HepG2 (cell line): ENCODE data around the gene BRD3. TPM values are rescaled to one million over a fixed set of nuclear protein-coding genes. Genes with fewer than 3 reads are reported as not detected.

Experiments
- CC2D1A ChIP-seq: sonication (generic); formaldehyde crosslinking; IDR thresholded peaks from 2 replicates; pipeline ENCODE4 v1.8.1; 2023; ENCODE audit warnings: mild to moderate bottlenecking, missing genetic modification reagents
- ELF1 ChIP-seq: sonication (generic); formaldehyde crosslinking; IDR thresholded peaks from 2 replicates; pipeline ENCODE4 v1.4.0; 2020; ENCODE audit warnings: missing genetic modification reagents
- ELF3 ChIP-seq: IDR thresholded peaks from 2 replicates; pipeline ENCODE4 v1.6.1; 2016; ENCODE audit warnings: missing genetic modification reagents, missing compliant biosample characterization
- GABPB1 ChIP-seq: IDR thresholded peaks from 2 replicates; pipeline ENCODE4 v1.6.1; 2016; ENCODE audit warnings: mild to moderate bottlenecking, missing genetic modification reagents, moderate library complexity, missing compliant biosample characterization
- GTF3A ChIP-seq: sonication (generic); formaldehyde crosslinking; conservative IDR thresholded peaks from 2 replicates; pipeline ENCODE4 v1.4.0; 2020; ENCODE audit warnings: mild to moderate bottlenecking, missing genetic modification reagents
- KLF6 ChIP-seq: IDR thresholded peaks from 2 replicates; pipeline ENCODE4 v1.8.0; 2016; ENCODE audit warnings: missing biosample characterization, missing genetic modification reagents
- MEIS1 ChIP-seq: sonication (generic); formaldehyde crosslinking; IDR thresholded peaks from 2 replicates; pipeline ENCODE4 v1.9.0; 2021; ENCODE audit warnings: mild to moderate bottlenecking, missing genetic modification reagents, moderate library complexity, borderline replicate concordance
- RBM39 ChIP-seq: fragments of 200-400 bp; formaldehyde crosslinking; IDR thresholded peaks from one replicate; pipeline ENCODE4 v1.6.1; 2018; ENCODE audit warnings: antibody characterized with exemption, mild to moderate bottlenecking, low read depth, low read length; ENCODE audit not compliant: poor library complexity, severe bottlenecking
- SALL1 ChIP-seq: sonication (generic); formaldehyde crosslinking; IDR thresholded peaks from 2 replicates; pipeline ENCODE4 v1.8.0; 2022; ENCODE audit warnings: mild to moderate bottlenecking, missing genetic modification reagents
- STAG1 ChIP-seq: sonication (generic); formaldehyde crosslinking; IDR thresholded peaks from 2 replicates; pipeline ENCODE4 v1.4.0; 2020; ENCODE audit warnings: missing genetic modification reagents
- TAF1 ChIP-seq: sonication (generic); formaldehyde crosslinking; IDR thresholded peaks from 2 replicates; pipeline ENCODE4 v1.4.0; 2020; ENCODE audit warnings: missing genetic modification reagents
- ZNF724P ChIP-seq: sonication (generic); formaldehyde crosslinking; IDR thresholded peaks from 2 replicates; pipeline ENCODE4 v1.8.0; 2022; ENCODE audit warnings: missing genetic modification reagents, borderline replicate concordance
- ZNF777 ChIP-seq: sonication (generic); formaldehyde crosslinking; IDR thresholded peaks from 2 replicates; pipeline ENCODE4 v1.4.0; 2020; ENCODE audit warnings: missing genetic modification reagents
- ZNF839 ChIP-seq: sonication (generic); formaldehyde crosslinking; IDR thresholded peaks from 2 replicates; pipeline ENCODE4 v1.4.0; 2020; ENCODE audit warnings: missing genetic modification reagents, mild to moderate bottlenecking, borderline replicate concordance
- polyA plus RNA-seq, 8 experiments: library from polyadenylated mRNA; depleted of rRNA in 3 of 8; stranded (reverse) in 7 of 8; unstranded in 1 of 8; fragments of >200 nt; fragmentation: Illumina TruSeq in 4 of 8; extraction: Trizol in 4 of 8; gene quantifications; 2 replicates each; pipeline versions ENCODE4 v1.2.1 to v1.2.3, GENCODE V29; 2011 to 2016; ENCODE audit warnings: low read depth in 4 of 8, missing spikeins in 1 of 8, mixed read lengths in 1 of 8; ENCODE audit not compliant: insufficient read depth in 1 of 8
- total RNA-seq, 5 experiments: library from RNA; depleted of rRNA; stranded (reverse); fragments of >200 nt; fragmentation: Illumina TruSeq; extraction: Trizol; gene quantifications; 2 replicates each; pipeline ENCODE4 v1.2.3, GENCODE V29; 2016; ENCODE audit warnings: low read depth in 1 of 5
- TF ChIP-seq, protein P1 (sequence below): sonication (generic); formaldehyde crosslinking; IDR thresholded peaks from 2 replicates; pipeline ENCODE4 v1.4.0; 2020; ENCODE audit warnings: low read depth, mild to moderate bottlenecking, missing genetic modification reagents
- TF ChIP-seq, protein P2 (sequence below): sonication (generic); formaldehyde crosslinking; IDR thresholded peaks from 2 replicates; pipeline ENCODE4 v1.5.0; 2020; ENCODE audit warnings: mild to moderate bottlenecking, missing genetic modification reagents, borderline replicate concordance
- TF ChIP-seq, protein P3 (sequence below): IDR thresholded peaks from 2 replicates; pipeline ENCODE4 v1.6.1; 2012; ENCODE audit warnings: inconsistent platforms
- TF ChIP-seq, protein P4 (sequence below): sonication (generic); formaldehyde crosslinking; IDR thresholded peaks from 2 replicates; pipeline ENCODE4 v1.8.1; 2023; ENCODE audit warnings: mild to moderate bottlenecking, moderate library complexity, missing genetic modification reagents

Gene BRD3
- total and polyA plus RNA-seq, 2 of the 13 experiments (the other 11 are each of a cell fraction or from before 2014, with no cell fraction given), result 5.9 to 12.9 TPM

DNA sequence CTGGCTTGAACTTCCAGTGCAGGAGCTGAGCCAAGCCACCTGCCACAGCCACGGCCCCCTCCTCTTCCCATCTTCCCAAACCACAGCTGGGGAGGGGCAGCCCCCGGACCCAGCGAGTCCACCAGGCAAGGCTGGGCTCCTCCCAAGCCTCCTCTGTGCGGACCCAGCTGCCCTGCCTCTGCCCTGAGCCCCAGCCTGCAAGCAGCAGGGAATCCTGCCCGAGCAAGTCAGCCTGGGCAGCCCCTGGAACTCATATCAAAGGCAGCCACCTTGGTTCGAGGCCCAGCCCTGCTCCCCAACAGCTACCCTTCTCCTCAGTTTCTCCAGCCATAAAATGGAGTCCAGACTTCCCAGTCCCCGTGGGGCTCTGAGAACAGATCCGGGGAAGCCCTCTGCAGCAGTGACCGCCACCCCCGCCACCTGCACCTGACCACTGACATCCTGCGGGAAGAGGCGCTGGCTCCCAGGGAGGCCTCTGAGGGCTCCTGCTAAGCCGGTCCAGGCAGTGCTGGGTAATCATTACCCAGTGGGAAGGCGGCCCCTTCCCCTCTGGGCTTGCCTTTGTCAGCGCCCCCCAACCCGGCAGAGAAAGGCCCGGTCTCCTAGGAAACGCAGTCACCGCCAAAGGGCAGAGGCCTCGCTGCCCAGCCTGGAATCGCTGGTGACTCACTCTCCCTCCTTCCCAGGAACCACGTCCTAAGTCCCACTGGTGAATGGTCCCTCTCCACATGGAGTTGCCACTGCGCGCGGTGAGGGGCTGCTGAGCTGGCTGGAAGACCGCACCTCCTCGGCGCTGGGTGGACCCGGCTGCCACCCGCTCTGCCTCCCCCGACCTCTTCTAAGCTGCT is 77.2 kb downstream of the BRD3 start (continued):
- TF ChIP-seq, protein P1, sequence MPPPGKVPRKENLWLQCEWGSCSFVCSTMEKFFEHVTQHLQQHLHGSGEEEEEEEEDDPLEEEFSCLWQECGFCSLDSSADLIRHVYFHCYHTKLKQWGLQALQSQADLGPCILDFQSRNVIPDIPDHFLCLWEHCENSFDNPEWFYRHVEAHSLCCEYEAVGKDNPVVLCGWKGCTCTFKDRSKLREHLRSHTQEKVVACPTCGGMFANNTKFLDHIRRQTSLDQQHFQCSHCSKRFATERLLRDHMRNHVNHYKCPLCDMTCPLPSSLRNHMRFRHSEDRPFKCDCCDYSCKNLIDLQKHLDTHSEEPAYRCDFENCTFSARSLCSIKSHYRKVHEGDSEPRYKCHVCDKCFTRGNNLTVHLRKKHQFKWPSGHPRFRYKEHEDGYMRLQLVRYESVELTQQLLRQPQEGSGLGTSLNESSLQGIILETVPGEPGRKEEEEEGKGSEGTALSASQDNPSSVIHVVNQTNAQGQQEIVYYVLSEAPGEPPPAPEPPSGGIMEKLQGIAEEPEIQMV (CRISPR knock-in tag), result 0 out of 2 replicates have a peak, but pooled peaks have one; percentile 56
- peak; percentile 70; the same call in 1 of the 2 replicates for TF ChIP-seq ZNF839 (CRISPR knock-in tag)
- TF ChIP-seq, protein P2, sequence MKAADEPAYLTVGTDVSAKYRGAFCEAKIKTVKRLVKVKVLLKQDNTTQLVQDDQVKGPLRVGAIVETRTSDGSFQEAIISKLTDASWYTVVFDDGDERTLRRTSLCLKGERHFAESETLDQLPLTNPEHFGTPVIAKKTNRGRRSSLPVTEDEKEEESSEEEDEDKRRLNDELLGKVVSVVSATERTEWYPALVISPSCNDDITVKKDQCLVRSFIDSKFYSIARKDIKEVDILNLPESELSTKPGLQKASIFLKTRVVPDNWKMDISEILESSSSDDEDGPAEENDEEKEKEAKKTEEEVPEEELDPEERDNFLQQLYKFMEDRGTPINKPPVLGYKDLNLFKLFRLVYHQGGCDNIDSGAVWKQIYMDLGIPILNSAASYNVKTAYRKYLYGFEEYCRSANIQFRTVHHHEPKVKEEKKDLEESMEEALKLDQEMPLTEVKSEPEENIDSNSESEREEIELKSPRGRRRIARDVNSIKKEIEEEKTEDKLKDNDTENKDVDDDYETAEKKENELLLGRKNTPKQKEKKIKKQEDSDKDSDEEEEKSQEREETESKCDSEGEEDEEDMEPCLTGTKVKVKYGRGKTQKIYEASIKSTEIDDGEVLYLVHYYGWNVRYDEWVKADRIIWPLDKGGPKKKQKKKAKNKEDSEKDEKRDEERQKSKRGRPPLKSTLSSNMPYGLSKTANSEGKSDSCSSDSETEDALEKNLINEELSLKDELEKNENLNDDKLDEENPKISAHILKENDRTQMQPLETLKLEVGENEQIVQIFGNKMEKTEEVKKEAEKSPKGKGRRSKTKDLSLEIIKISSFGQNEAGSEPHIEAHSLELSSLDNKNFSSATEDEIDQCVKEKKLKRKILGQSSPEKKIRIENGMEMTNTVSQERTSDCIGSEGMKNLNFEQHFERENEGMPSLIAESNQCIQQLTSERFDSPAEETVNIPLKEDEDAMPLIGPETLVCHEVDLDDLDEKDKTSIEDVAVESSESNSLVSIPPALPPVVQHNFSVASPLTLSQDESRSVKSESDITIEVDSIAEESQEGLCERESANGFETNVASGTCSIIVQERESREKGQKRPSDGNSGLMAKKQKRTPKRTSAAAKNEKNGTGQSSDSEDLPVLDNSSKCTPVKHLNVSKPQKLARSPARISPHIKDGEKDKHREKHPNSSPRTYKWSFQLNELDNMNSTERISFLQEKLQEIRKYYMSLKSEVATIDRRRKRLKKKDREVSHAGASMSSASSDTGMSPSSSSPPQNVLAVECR (CRISPR knock-in tag), result peak; percentile 95
- TF ChIP-seq ZNF724P (CRISPR knock-in tag), result no peak
- TF ChIP-seq GTF3A (CRISPR knock-in tag), result no peak
- TF ChIP-seq SALL1 (CRISPR knock-in tag), result peak; percentile 61
- no peak for TF ChIP-seq CC2D1A (CRISPR knock-in tag)
- TF ChIP-seq GABPB1, result peak; percentile 87
- TF ChIP-seq ELF1, result peak; percentile 55
- TF ChIP-seq, protein P3, sequence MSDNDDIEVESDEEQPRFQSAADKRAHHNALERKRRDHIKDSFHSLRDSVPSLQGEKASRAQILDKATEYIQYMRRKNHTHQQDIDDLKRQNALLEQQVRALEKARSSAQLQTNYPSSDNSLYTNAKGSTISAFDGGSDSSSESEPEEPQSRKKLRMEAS, result peak; percentile 74
- TF ChIP-seq TAF1 (CRISPR knock-in tag), result peak; percentile 63; the same call in 1 of the 2 replicates
- TF ChIP-seq MEIS1 (CRISPR knock-in tag), result 0 out of 2 replicates have a peak, but pooled peaks have one; percentile 67
- no peak for TF ChIP-seq RBM39
- TF ChIP-seq STAG1 (CRISPR knock-in tag), result peak; percentile 4
- TF ChIP-seq, protein P4, sequence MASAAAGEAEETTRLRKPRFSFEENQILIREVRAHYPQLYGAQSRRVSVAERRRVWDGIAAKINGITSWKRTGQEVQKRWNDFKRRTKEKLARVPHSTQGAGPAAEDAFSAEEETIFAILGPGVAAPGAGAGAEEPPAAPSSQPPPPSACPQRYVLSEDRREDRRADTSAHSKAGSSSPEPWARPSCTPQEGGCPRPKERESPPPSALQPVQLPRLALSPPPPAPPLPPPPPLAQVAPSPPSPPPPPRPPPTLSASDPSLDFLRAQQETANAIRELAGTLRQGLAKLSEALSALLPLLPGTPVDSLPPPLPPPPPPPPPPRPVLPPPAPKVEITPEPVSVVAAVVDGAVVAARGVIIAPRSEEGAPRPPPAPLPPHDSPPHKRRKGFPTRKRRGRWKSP (CRISPR knock-in tag), result 0 out of 2 replicates have a peak, but pooled peaks have one; percentile 61
- peak; percentile 22; the same call in 1 of the 2 replicates for TF ChIP-seq ELF3 (CRISPR knock-in tag)
- TF ChIP-seq ZNF777, result no peak
- TF ChIP-seq KLF6 (CRISPR knock-in tag), result 0 out of 2 replicates have a peak, but pooled peaks have one; percentile 36
